ENCODE data around the gene ZSCAN10. TPM values are rescaled to one million over a fixed set of nuclear protein-coding genes. Genes with fewer than 3 reads are reported as not detected.

The ZSCAN10 gene
- total and polyA plus RNA-seq, 2 experiments from 2014 or later, result 217 to 519 TPM

DNA sequence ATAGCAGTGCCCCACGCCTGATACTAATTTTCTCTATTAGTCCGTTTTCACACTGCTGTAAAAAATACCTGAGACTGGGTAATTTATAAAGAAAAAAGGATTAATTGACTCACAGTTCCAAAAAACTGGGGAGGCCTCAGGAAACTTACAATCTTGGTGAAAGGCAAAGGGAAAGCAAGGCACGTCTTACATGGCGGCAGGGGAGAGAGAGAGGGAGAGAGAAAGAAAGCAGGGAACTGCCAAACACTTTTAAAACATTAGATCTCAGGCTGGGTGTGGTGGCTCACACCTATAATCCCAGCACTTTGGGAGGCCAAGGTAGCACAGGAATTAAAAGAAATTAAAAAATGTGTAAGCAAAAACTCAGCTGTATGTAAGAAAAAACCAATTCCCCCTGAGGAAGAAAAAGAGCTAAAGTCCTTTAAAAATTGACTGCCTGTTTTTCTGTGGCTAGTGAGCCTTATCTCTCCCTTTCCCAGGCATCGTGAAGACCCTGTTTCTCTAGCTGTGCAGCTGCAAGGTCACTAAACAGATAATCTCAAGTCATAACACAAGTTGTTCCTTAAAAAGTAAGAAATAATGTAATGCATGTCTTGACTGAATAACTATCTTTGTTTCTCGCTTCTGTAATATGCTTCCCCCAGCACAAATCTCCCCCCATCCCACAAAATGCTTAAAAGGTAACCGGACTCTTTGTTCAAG lies 14.0 kb downstream of the ZSCAN10 start:
- peaks cover 29% of the 10 kb centered on the region for H3F3A ChIP-seq (replicated peaks; ENCODE audit: low read depth)
- H3K27me3 Mint-ChIP-seq (ENCODE audit: insufficient read depth, low read depth, poor library complexity), result peaks cover 25% of the 10 kb centered on the region
- peaks cover 18% of the 10 kb centered on the region for H4K20me1 ChIP-seq (replicated peaks; ENCODE audit: insufficient read depth)
- H3K4me3 Mint-ChIP-seq, result no peak overlapping the region; the same call in 2 of the 3 replicates
- no peak overlapping the region for H3K4me2 ChIP-seq
- peak overlapping the region; percentile 52; the same call in 1 of the 2 replicates for H3K27ac Mint-ChIP-seq
- H2AFZ ChIP-seq, result no peak overlapping the region
- H3K36me3 Mint-ChIP-seq (ENCODE audit: low read depth), result peaks cover 67% of the 10 kb centered on the region
- DNase-seq (ENCODE audit: low spot score) (no peak), ATAC-seq (no peak)
- H3K4me1 Mint-ChIP-seq, result peaks cover 31% of the 10 kb centered on the region
- peaks cover 8% of the 10 kb centered on the region for H3K36me3 ChIP-seq (ENCODE audit: insufficient read depth)
- H3K4me3 ChIP-seq, result no peak overlapping the region
- no peaks in the 10 kb centered on the region for H3K9me2 ChIP-seq (ENCODE audit: insufficient read depth)
- H3K27me3 ChIP-seq (ENCODE audit: insufficient read depth), result no peaks in the 10 kb centered on the region
- 0 out of 2 replicates have a peak, but pooled peaks cover 8% of the 10 kb centered on the region for H3K79me2 ChIP-seq (replicated peaks; ENCODE audit: insufficient read depth)
- TF ChIP-seq ZNF462 (CRISPR knock-in tag; IDR thresholded peaks at IDR 0.05), result no peak
- H3K27ac ChIP-seq (ENCODE audit: low read depth), result peak overlapping the region; percentile 63
- H3K4me1 ChIP-seq (ENCODE audit: insufficient read depth), result peaks cover 7% of the 10 kb centered on the region
- no peaks in the 10 kb centered on the region for H3K9me3 Mint-ChIP-seq

- Histone ChIP-seq H3K27ac (ENCODE audit: low read depth) (no peak overlapping the region; the same call in 1 of the 2 replicates), H3K36me3 (ENCODE audit: insufficient read depth) (peaks cover 8% of the 10 kb centered on the region), H3F3A (replicated peaks; ENCODE audit: low read depth) (peaks cover 29% of the 10 kb centered on the region), H3K79me2 (replicated peaks; ENCODE audit: insufficient read depth) (0 out of 2 replicates have a peak, but pooled peaks cover 8% of the 10 kb centered on the region), H4K20me1 (replicated peaks; ENCODE audit: insufficient read depth) (peaks cover 18% of the 10 kb centered on the region), H3K27me3 (ENCODE audit: insufficient read depth) (no peaks in the 10 kb centered on the region), H3K4me2 (no peak overlapping the region), H3K4me1 (ENCODE audit: insufficient read depth) (peaks cover 7% of the 10 kb centered on the region), H2AFZ (no peak overlapping the region), H3K9me2 (ENCODE audit: insufficient read depth) (no peaks in the 10 kb centered on the region), H3K4me3 (no peak overlapping the region)
- Mint-ChIP-seq H3K36me3 (ENCODE audit: low read depth) (peaks cover 65% of the 10 kb centered on the region), H3K4me3 (no peak overlapping the region; the same call in 2 of the 3 replicates), H3K27me3 (ENCODE audit: insufficient read depth, low read depth, poor library complexity) (peaks cover 25% of the 10 kb centered on the region), H3K27ac (peak overlapping the region; percentile 52; the same call in 1 of the 2 replicates), H3K4me1 (peaks cover 38% of the 10 kb centered on the region), H3K9me3 (no peaks in the 10 kb centered on the region)
- no peak for ATAC-seq
- no peak for DNase-seq (ENCODE audit: low spot score)
- TF ChIP-seq EZH2 (IDR thresholded peaks at IDR 0.05; ENCODE audit: low read depth, unreplicated experiment), result no peak
- TF ChIP-seq ZNF462 (CRISPR knock-in tag; IDR thresholded peaks at IDR 0.05), result no peak
These were observed 14.6 kb downstream of the ZSCAN10 start for GRCh38 chr16:3084491-3084890.

Measured in GM23338 (cell line).